ENCODE results near the gene SLC25A3. TPM values are rescaled to one million over a fixed set of nuclear protein-coding genes. Genes with fewer than 3 reads are reported as not detected.
A peak's percentile ranks its signal among the peaks of the same experiment; 100 is the strongest.

SLC25A3 gene
- total and polyA plus RNA-seq, 2 of the 13 experiments (the other 11 are each of a cell fraction or from before 2014, with no cell fraction given), result 292 to 829 TPM

DNA sequence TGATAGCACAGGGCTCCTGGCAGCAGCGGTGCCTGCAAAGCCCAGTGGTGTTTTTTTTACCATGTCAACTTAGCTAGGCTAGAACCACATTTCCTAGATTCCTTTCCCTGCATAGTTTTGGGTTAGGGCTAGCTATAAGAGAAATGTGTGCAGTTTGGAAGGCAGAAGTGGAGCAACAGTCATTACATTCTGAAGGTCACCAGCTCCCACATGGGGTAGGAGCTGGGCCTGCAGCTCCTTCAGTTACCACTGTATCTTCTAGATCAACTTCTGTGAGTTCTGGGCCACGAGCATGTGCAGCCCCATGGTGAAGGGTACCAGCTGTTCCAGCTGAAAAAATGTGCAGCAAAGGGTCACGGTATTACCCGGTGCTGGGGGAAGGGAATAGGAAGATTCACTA lies 2.3 kb upstream of the SLC25A3 start (continued):
- TF ChIP-seq, protein P1, sequence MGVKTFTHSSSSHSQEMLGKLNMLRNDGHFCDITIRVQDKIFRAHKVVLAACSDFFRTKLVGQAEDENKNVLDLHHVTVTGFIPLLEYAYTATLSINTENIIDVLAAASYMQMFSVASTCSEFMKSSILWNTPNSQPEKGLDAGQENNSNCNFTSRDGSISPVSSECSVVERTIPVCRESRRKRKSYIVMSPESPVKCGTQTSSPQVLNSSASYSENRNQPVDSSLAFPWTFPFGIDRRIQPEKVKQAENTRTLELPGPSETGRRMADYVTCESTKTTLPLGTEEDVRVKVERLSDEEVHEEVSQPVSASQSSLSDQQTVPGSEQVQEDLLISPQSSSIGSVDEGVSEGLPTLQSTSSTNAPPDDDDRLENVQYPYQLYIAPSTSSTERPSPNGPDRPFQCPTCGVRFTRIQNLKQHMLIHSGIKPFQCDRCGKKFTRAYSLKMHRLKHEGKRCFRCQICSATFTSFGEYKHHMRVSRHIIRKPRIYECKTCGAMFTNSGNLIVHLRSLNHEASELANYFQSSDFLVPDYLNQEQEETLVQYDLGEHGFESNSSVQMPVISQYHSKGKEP (CRISPR knock-in tag; IDR thresholded peaks at IDR 0.05), result no peak
- TF ChIP-seq DMAP1 (CRISPR knock-in tag; IDR thresholded peaks at IDR 0.05) (no peak), PLRG1 (conservative IDR thresholded peaks at IDR 0.05) (no peak), STAG1 (CRISPR knock-in tag; IDR thresholded peaks at IDR 0.05) (0 out of 2 replicates have a peak, but pooled peaks have one; percentile 15), CHCHD3 (CRISPR knock-in tag; IDR thresholded peaks at IDR 0.05) (no peak)
- TF ChIP-seq, protein P2, sequence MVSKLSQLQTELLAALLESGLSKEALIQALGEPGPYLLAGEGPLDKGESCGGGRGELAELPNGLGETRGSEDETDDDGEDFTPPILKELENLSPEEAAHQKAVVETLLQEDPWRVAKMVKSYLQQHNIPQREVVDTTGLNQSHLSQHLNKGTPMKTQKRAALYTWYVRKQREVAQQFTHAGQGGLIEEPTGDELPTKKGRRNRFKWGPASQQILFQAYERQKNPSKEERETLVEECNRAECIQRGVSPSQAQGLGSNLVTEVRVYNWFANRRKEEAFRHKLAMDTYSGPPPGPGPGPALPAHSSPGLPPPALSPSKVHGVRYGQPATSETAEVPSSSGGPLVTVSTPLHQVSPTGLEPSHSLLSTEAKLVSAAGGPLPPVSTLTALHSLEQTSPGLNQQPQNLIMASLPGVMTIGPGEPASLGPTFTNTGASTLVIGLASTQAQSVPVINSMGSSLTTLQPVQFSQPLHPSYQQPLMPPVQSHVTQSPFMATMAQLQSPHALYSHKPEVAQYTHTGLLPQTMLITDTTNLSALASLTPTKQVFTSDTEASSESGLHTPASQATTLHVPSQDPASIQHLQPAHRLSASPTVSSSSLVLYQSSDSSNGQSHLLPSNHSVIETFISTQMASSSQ (IDR thresholded peaks at IDR 0.05; ENCODE audit: low read depth), result no peak
- TF ChIP-seq, protein P2 (CRISPR knock-in tag; IDR thresholded peaks at IDR 0.05; ENCODE audit: borderline replicate concordance), result no peak
- TF ChIP-seq, protein P3, sequence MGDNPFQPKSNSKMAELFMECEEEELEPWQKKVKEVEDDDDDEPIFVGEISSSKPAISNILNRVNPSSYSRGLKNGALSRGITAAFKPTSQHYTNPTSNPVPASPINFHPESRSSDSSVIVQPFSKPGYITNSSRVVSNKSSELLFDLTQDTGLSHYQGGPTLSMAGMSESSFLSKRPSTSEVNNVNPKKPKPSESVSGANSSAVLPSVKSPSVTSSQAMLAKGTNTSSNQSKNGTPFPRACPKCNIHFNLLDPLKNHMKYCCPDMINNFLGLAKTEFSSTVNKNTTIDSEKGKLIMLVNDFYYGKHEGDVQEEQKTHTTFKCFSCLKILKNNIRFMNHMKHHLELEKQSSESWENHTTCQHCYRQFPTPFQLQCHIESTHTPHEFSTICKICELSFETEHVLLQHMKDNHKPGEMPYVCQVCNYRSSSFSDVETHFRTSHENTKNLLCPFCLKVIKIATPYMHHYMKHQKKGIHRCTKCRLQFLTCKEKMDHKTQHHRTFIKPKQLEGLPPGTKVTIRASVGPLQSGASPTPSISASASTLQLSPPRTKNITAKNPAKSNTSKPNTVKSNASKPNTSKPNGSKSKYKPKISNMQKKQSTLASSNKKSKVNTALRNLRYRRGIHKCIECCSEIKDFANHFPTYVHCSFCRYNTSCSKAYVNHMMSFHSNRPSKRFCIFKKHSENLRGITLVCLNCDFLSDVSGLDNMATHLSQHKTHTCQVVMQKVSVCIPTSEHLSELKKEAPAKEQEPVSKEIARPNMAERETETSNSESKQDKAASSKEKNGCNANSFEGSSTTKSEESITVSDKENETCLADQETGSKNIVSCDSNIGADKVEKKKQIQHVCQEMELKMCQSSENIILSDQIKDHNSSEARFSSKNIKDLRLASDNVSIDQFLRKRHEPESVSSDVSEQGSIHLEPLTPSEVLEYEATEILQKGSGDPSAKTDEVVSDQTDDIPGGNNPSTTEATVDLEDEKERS (CRISPR knock-in tag; IDR thresholded peaks at IDR 0.05), result no peak

All from HepG2 (cell line).